ENCODE results near the gene EIF2A.

The EIF2A gene

DNA sequence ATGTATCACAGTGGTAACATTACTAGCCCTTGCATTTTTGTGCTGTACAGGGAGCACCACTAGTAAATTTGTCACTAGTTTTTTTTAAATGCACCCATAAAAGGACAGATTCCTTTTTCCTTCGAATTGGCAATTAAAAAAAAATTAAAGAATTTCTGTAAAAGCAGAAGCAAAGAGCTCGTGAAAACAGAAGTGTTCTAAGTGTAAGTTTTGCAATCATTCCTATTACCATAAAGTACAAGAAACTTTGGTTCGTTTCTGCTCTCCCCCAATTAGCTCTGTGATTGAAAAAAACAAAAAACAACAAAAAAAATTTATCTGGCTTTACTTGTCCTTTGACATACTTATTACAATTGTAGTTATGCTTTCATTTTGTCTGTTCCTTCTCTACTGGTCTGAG, 5.6 kb upstream of the EIF2A start:
- peaks cover 14% of the 10 kb centered on the region; the same call in 1 of the 2 replicates for H4K20me1 ChIP-seq (ENCODE audit: low read depth, low read length)
- no peaks in the 10 kb centered on the region for H3K9me2 ChIP-seq (replicated peaks; ENCODE audit: insufficient read depth, low read length)
- no peak overlapping the region for H3K9ac ChIP-seq (ENCODE audit: low read length)
- no peak overlapping the region for H3K4me3 ChIP-seq (ENCODE audit: insufficient read depth, low read length, poor library complexity, severe bottlenecking)
- H3K27ac ChIP-seq (ENCODE audit: low read depth, low read length), result no peak overlapping the region
- H3F3A ChIP-seq (ENCODE audit: insufficient read depth), result peaks cover 17% of the 10 kb centered on the region
- H3K79me2 ChIP-seq (ENCODE audit: insufficient read depth, low read length), result peaks cover 30% of the 10 kb centered on the region
- H3K27me3 ChIP-seq (ENCODE audit: low read length), result no peaks in the 10 kb centered on the region
- H3K36me3 ChIP-seq (ENCODE audit: low read length), result peaks cover 22% of the 10 kb centered on the region
- no peaks in the 10 kb centered on the region for H3K9me3 ChIP-seq (ENCODE audit: insufficient read depth, low read length)
- H2AFZ ChIP-seq (ENCODE audit: low read depth, low read length, severe bottlenecking), result no peak overlapping the region
- no peak overlapping the region for H3K4me2 ChIP-seq (ENCODE audit: low read depth, low read length, poor library complexity, severe bottlenecking)
- TF ChIP-seq, protein P1, sequence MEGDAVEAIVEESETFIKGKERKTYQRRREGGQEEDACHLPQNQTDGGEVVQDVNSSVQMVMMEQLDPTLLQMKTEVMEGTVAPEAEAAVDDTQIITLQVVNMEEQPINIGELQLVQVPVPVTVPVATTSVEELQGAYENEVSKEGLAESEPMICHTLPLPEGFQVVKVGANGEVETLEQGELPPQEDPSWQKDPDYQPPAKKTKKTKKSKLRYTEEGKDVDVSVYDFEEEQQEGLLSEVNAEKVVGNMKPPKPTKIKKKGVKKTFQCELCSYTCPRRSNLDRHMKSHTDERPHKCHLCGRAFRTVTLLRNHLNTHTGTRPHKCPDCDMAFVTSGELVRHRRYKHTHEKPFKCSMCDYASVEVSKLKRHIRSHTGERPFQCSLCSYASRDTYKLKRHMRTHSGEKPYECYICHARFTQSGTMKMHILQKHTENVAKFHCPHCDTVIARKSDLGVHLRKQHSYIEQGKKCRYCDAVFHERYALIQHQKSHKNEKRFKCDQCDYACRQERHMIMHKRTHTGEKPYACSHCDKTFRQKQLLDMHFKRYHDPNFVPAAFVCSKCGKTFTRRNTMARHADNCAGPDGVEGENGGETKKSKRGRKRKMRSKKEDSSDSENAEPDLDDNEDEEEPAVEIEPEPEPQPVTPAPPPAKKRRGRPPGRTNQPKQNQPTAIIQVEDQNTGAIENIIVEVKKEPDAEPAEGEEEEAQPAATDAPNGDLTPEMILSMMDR (IDR thresholded peaks at IDR 0.05; ENCODE audit: insufficient read depth, low read length, poor library complexity, severe bottlenecking), result no peak
- no peak for TF ChIP-seq EZH2phosphoT487 (conservative IDR thresholded peaks at IDR 0.05; ENCODE audit: low read length)

DNA sequence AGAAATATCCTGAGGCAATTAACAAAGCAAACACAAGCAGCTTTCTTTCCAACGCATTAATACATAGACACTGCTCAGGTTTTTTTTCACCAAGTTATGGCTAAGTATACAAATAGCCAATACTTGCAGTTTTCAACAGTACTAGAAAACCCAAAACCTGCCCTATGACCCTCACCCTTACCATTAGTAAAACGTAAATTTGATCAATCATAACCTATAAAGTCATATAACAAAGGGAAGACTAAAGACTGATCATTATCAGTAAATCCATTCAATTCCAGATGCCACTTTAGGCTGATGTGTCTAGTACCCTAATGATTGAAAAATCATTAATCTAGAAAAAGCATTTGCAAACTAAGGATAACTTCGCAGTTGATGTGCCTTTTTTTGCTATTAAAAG, 3.5 kb upstream of the EIF2A start:
- Histone ChIP-seq H3K9me3 (ENCODE audit: insufficient read depth, low read length) (no peaks in the 10 kb centered on the region), H3K79me2 (ENCODE audit: insufficient read depth, low read length) (peaks cover 46% of the 10 kb centered on the region), H2AFZ (ENCODE audit: low read depth, low read length, severe bottlenecking) (no peak overlapping the region), H3K4me2 (ENCODE audit: low read depth, low read length, poor library complexity, severe bottlenecking) (no peak overlapping the region), H3K36me3 (ENCODE audit: low read length) (peaks cover 22% of the 10 kb centered on the region), H3F3A (ENCODE audit: insufficient read depth) (peaks cover 17% of the 10 kb centered on the region), H3K9ac (ENCODE audit: low read length) (no peak overlapping the region), H3K27ac (ENCODE audit: low read depth, low read length) (no peak overlapping the region), H4K20me1 (ENCODE audit: low read depth, low read length) (peaks cover 14% of the 10 kb centered on the region; the same call in 1 of the 2 replicates), H3K4me3 (ENCODE audit: insufficient read depth, low read length, poor library complexity, severe bottlenecking) (no peak overlapping the region), H3K9me2 (replicated peaks; ENCODE audit: insufficient read depth, low read length) (no peaks in the 10 kb centered on the region), H3K27me3 (ENCODE audit: low read length) (no peaks in the 10 kb centered on the region)
- TF ChIP-seq EZH2phosphoT487 (conservative IDR thresholded peaks at IDR 0.05; ENCODE audit: low read length), result no peak
- TF ChIP-seq, protein P1 (IDR thresholded peaks at IDR 0.05; ENCODE audit: insufficient read depth, low read length, poor library complexity, severe bottlenecking), result no peak

DNA sequence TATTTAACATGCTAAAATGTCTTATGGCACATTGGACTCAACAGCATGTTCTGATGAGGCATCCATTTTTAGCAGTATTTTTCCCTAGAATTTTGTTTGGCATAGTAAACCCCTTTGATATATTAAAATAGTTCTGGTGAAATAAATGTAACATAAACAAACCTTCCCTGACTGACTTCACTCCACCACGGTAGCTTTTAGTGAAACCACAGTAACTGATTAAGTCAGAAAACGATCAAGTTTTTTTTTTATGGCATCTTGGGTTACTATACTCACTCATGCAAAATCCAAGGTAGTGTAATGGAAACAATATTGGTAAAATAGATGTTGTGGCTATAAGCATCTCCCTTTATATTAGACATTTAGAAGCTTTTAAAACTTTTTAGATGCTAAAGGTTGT, 3.1 kb upstream of the EIF2A start:
- Histone ChIP-seq H3K9me2 (replicated peaks; ENCODE audit: insufficient read depth, low read length) (no peaks in the 10 kb centered on the region), H3K4me2 (ENCODE audit: low read depth, low read length, poor library complexity, severe bottlenecking) (no peak overlapping the region), H3K27me3 (ENCODE audit: low read length) (no peaks in the 10 kb centered on the region), H3K9me3 (ENCODE audit: insufficient read depth, low read length) (no peaks in the 10 kb centered on the region), H4K20me1 (ENCODE audit: low read depth, low read length) (peaks cover 14% of the 10 kb centered on the region; the same call in 1 of the 2 replicates), H3K27ac (ENCODE audit: low read depth, low read length) (no peak overlapping the region), H3K79me2 (ENCODE audit: insufficient read depth, low read length) (peaks cover 50% of the 10 kb centered on the region), H3F3A (ENCODE audit: insufficient read depth) (peaks cover 17% of the 10 kb centered on the region), H3K9ac (ENCODE audit: low read length) (no peak overlapping the region), H3K4me3 (ENCODE audit: insufficient read depth, low read length, poor library complexity, severe bottlenecking) (no peak overlapping the region), H2AFZ (ENCODE audit: low read depth, low read length, severe bottlenecking) (no peak overlapping the region), H3K36me3 (ENCODE audit: low read length) (peaks cover 22% of the 10 kb centered on the region)
- TF ChIP-seq EZH2phosphoT487 (conservative IDR thresholded peaks at IDR 0.05; ENCODE audit: low read length), result no peak
- TF ChIP-seq, protein P1 (IDR thresholded peaks at IDR 0.05; ENCODE audit: insufficient read depth, low read length, poor library complexity, severe bottlenecking), result no peak
